K562 (cell line): ENCODE measurements around the gene CALHM1. TPM values are rescaled to one million over a fixed set of nuclear protein-coding genes. Genes with fewer than 3 reads are reported as not detected.

Source experiments
- ATAC-seq: fragments of 200-7000 bp; cut with Tn5 transposase; 3 replicates; pipeline ENCODE4 v1.9.1; 2020; ENCODE audit warnings: moderate library complexity
- Bru-seq: library from RNA; stranded (reverse); fragments of 400-500 nt; gene quantifications from one replicate; lab custom pipeline; 2021; lab: Mats Ljungman, UMichigan
- BruChase-seq, 2 experiments: library from RNA; stranded (reverse); fragments of 400-500 nt; gene quantifications; one replicate each; lab custom pipeline; 2021; lab: Mats Ljungman, UMichigan
- BruUV-seq: library from RNA; stranded (reverse); fragments of 400-500 nt; replicated peaks from 2 replicates; lab custom pipeline; 2021; lab: Mats Ljungman, UMichigan
- CTCF ChIA-PET: fragments of 300-600 bp; formaldehyde crosslinking; extraction: SDS; loops from one replicate; lab custom pipeline; 2021; ENCODE audit warnings: low intra/inter-chr PET ratio; lab: Yijun Ruan, JAX
- POLR2A ChIA-PET: fragments of 300-600, 350-650 bp; sonication (Branson Sonifier 250); formaldehyde crosslinking; extraction: SDS; loops from one replicate; lab custom pipeline; 2021; ENCODE audit warnings: antibody characterized with exemption, inconsistent platforms; lab: Yijun Ruan, JAX
- DNase-seq, 4 experiments: peaks; one replicate each; pipeline versions ENCODE4 v3.0.0 to v3.0.0-alpha.2; 2011 to 2018; ENCODE audit warnings: low spot score in 3 of 4, mixed read lengths in 3 of 4; ENCODE audit errors: extremely low read depth in 1 of 4
- FAIRE-seq: peaks from 2 replicates; lab custom pipeline; 2011; peaks lifted over from hg19 to GRCh38; lab: Jason Lieb, UNC
- H2AFZ ChIP-seq: 2 replicates; pipeline ENCODE4 v1.6.0; 2011; ENCODE audit warnings: low read depth, low read length, control low read depth, inconsistent platforms
- H3K27ac ChIP-seq: fragments of 200-600 bp; 3 replicates; pipeline ENCODE4 v1.8.0; 2011; ENCODE audit warnings: low read depth, mild to moderate bottlenecking, control low read depth, inconsistent platforms, low read length, moderate library complexity, mixed read lengths; ENCODE audit errors: extremely low read depth
- H3K27me3 ChIP-seq, 2 experiments: fragments of 300-600 bp in 1 of 2; 2 replicates in 1 of 2; 3 replicates in 1 of 2; pipeline versions ENCODE4 v1.6.0 to v1.8.0; 2011; ENCODE audit warnings: inconsistent platforms in 2 of 2, low read length in 2 of 2, mild to moderate bottlenecking in 1 of 2, mixed read lengths in 1 of 2, moderate library complexity in 1 of 2; ENCODE audit not compliant: control insufficient read depth in 2 of 2, insufficient read depth in 2 of 2
- H3K36me3 ChIP-seq: fragments of 300-600 bp; 3 replicates; pipeline ENCODE4 v1.8.0; 2011; ENCODE audit warnings: mild to moderate bottlenecking, low read length, inconsistent platforms; ENCODE audit not compliant: control insufficient read depth, insufficient read depth
- H3K4me1 ChIP-seq, 2 experiments: fragments of 200-600 bp in 1 of 2; replicated peaks in 1 of 2; 2 replicates in 1 of 2; 3 replicates in 1 of 2; pipeline versions ENCODE4 v1.5.1 to v1.8.0; 2011; ENCODE audit warnings: inconsistent platforms in 2 of 2, low read length in 2 of 2, mild to moderate bottlenecking in 1 of 2, mixed read lengths in 1 of 2, moderate library complexity in 1 of 2; ENCODE audit not compliant: control insufficient read depth in 2 of 2, insufficient read depth in 2 of 2
- H3K4me2 ChIP-seq: 2 replicates; pipeline ENCODE4 v1.6.1; 2011; ENCODE audit warnings: low read length, control low read depth, inconsistent platforms, mixed read lengths; ENCODE audit not compliant: insufficient read depth
- H3K4me3 ChIP-seq: fragments of 200-600 bp; sonication (generic), shearing (Covaris generic); 2 replicates; pipeline ENCODE4 v1.5.1; 2016; ENCODE audit warnings: control low read depth, inconsistent platforms
- H3K79me2 ChIP-seq: fragments of 200-600 bp; 3 replicates; pipeline ENCODE4 v1.8.0; 2011; ENCODE audit warnings: low read length, inconsistent platforms; ENCODE audit not compliant: control insufficient read depth, insufficient read depth
- H3K9ac ChIP-seq, 2 experiments: 2 replicates each; pipeline versions ENCODE4 v1.6.0 to v1.6.1; 2011; ENCODE audit warnings: low read depth in 2 of 2, low read length in 2 of 2, control low read depth in 1 of 2, inconsistent platforms in 1 of 2, mild to moderate bottlenecking in 1 of 2, mixed read lengths in 1 of 2; ENCODE audit not compliant: insufficient read depth in 1 of 2
- H3K9me1 ChIP-seq: one replicate; pipeline ENCODE4 v1.6.0; 2011; ENCODE audit warnings: inconsistent platforms, mild to moderate bottlenecking, low read length, moderate library complexity; ENCODE audit not compliant: control insufficient read depth, insufficient read depth
- H3K9me3 ChIP-seq: replicated peaks from 2 replicates; pipeline ENCODE4 v1.5.1; 2011; ENCODE audit warnings: low read depth, low read length, inconsistent platforms; ENCODE audit not compliant: control insufficient read depth, insufficient read depth
- H4K20me1 ChIP-seq: replicated peaks from 2 replicates; pipeline ENCODE4 v1.6.1; 2011; ENCODE audit warnings: low read length, inconsistent platforms, mixed read lengths; ENCODE audit not compliant: control insufficient read depth, insufficient read depth
- HNRNPUL1 ChIP-seq: fragments of 200-400 bp; formaldehyde crosslinking; IDR thresholded peaks from 2 replicates; pipeline ENCODE4 v1.6.1; 2017; ENCODE audit warnings: low read length
- NR2C1 ChIP-seq, 2 experiments: fragments of 450-650 bp; IDR thresholded peaks; 2 replicates each; pipeline ENCODE4 v1.6.1; 2017; ENCODE audit warnings: mild to moderate bottlenecking in 2 of 2, antibody characterized with exemption in 1 of 2, inconsistent platforms in 1 of 2, missing compliant biosample characterization in 1 of 2, missing genetic modification characterization in 1 of 2
- ZNF384 ChIP-seq: IDR thresholded peaks from 2 replicates; pipeline ENCODE4 v1.6.1; 2012; ENCODE audit warnings: low read depth, low read length, improper control_type of control experiment
- WGBS: fragments of 100-300 bp; shearing (Covaris generic); methylation state at CpG from one replicate; pipeline ENCODE4 v1.1.6; 2016; ENCODE audit warnings: low coverage, mixed read lengths; ENCODE audit not compliant: insufficient coverage; ENCODE audit errors: missing lambda C conversion rate; 5-methylcytosine and 5-hydroxymethylcytosine counted together
- in situ Hi-C: fragments of 300-500 bp; cut with MboI; formaldehyde crosslinking; loops from 4 replicates; pipeline ENCODE4 v1.15.0; 2018; ENCODE audit warnings: inconsistent platforms, mixed read lengths
- intact Hi-C: fragments of 100-400 bp; cut with micrococcal nuclease; formaldehyde crosslinking; loops from 2 replicates; pipeline ENCODE4 v1.14.2; 2022
- long read RNA-seq, 3 experiments: library from polyadenylated mRNA in 2 of 3; library from RNA in 1 of 3; unstranded in 2 of 3; stranded (forward) in 1 of 3; transcript quantifications; one replicate each; pipeline ENCODE4 v2.0.0, GENCODE V29; 2019 to 2022
- polyA minus RNA-seq, 3 experiments: library from RNA; depleted of rRNA, polyadenylated mRNA; stranded (reverse); fragments of >200 nt; gene quantifications; 2 replicates each; pipeline ENCODE4 v1.2.3, GENCODE V29; 2011
- polyA plus RNA-seq, 8 experiments: library from polyadenylated mRNA; depleted of rRNA in 4 of 8; stranded (reverse) in 5 of 8; unstranded in 3 of 8; fragments of >200 nt; fragmentation: Nextera tagmentation in 2 of 8; fragmentation: Illumina TruSeq in 1 of 8; extraction: Ambion mirVana in 2 of 8; extraction: Trizol in 1 of 8; gene quantifications; 2 replicates each; pipeline versions ENCODE4 v1.2.1 to v1.2.3, GENCODE V29; 2011 to 2014; ENCODE audit warnings: inconsistent platforms in 1 of 8, missing spikeins in 1 of 8
- total RNA-seq, 7 experiments: library from RNA; depleted of rRNA in 6 of 7; stranded (reverse); fragments of >200 nt in 6 of 7; fragmentation: Illumina TruSeq in 2 of 7; extraction: Trizol in 2 of 7; gene quantifications; 2 replicates each; pipeline versions ENCODE4 v1.2.1 to v1.2.3, GENCODE V29; 2011 to 2021; ENCODE audit warnings: low replicate concordance in 1 of 7

CALHM1 gene, protein sequence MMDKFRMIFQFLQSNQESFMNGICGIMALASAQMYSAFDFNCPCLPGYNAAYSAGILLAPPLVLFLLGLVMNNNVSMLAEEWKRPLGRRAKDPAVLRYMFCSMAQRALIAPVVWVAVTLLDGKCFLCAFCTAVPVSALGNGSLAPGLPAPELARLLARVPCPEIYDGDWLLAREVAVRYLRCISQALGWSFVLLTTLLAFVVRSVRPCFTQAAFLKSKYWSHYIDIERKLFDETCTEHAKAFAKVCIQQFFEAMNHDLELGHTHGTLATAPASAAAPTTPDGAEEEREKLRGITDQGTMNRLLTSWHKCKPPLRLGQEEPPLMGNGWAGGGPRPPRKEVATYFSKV
- total RNA-seq (2011; cell fraction: chromatin; rRNA removed; ENCODE audit: low replicate concordance), result not detected in 2 replicates
- not detected in 2 replicates for total RNA-seq (2011; cell fraction: nucleolus; rRNA removed)
- total RNA-seq (2011; cell fraction: nucleoplasm; rRNA removed), result not detected in 2 replicates
- total RNA-seq (2014; rRNA removed), result not detected in 2 replicates
- not detected in 2 replicates for total RNA-seq (2014; rRNA removed; fragmentation: Illumina TruSeq; extraction: Trizol)
- not detected in 2 replicates for total RNA-seq (2015; rRNA removed; fragmentation: Illumina TruSeq; extraction: Trizol)
- not detected in 2 replicates for total RNA-seq (2021)
- not detected in 2 replicates for polyA plus RNA-seq (2011; rRNA removed)
- not detected in 2 replicates for polyA plus RNA-seq (2011; cell fraction: cytosol; rRNA removed)
- not detected in 2 replicates for polyA plus RNA-seq (2011; cell fraction: nucleus; rRNA removed)
- not detected in 2 replicates for polyA plus RNA-seq (2012)
- polyA plus RNA-seq (2014; fragmentation: Illumina TruSeq; extraction: Trizol), result not detected in 2 replicates
- polyA plus RNA-seq (2014; fragmentation: Nextera tagmentation; extraction: Ambion mirVana), result under 1 TPM in 1 of 2 experiments, not detected in 1; 0.03 TPM
- polyA plus RNA-seq (2014; rRNA removed), result not detected in 2 replicates
- not detected in 2 replicates for polyA minus RNA-seq (2011; rRNA and poly(A)+ RNA removed)
- not detected in 2 replicates for polyA minus RNA-seq (2011; cell fraction: cytosol; rRNA and poly(A)+ RNA removed)
- not detected in 2 replicates for polyA minus RNA-seq (2011; cell fraction: nucleus; rRNA and poly(A)+ RNA removed)
- Bru-seq, nascent RNA, result not detected
- not detected for BruChase-seq, experiment 1, labeled RNA remaining after a 2-hour chase
- BruChase-seq, experiment 2, labeled RNA remaining after a 6-hour chase, result not detected
- long read RNA-seq, experiment 1, result 0 reads
- long read RNA-seq, experiment 2, result 0 reads
- long read RNA-seq, experiment 3, result 0 reads

DNA sequence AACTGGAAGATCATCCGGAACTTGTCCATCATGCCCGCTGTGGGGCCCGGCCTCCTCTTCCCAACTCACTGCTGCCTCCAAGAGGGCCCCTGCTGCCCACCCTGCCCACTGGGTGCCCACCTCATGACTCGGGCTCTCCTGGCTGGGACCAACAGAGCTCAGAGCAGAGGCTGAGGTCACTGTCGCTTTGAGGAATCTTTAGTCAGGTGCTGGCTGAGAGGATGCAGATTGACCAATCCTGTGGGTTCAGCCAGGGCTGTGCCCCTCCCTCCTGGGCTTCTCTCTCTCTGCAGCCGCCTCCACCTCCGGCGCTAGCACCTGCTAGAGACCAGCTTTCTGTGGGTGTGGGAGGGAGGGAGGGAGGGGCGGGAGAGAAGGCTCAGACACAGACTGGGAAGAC is at the start of gene CALHM1:
CALHM1 (minus strand) TSS at position 181 of the 400 bp plus-strand sequence; CDS start at position 32, 149 bp downstream.
- H3K36me3 ChIP-seq, result no peaks in the 10 kb centered on the region
- ATAC-seq (peak; percentile 65), FAIRE-seq (no peak), DNase-seq (peak; percentile 27 to 51 (median 46))
- BruUV-seq, result no TSS peak
- no peaks in the 10 kb centered on the region for H3K9me3 ChIP-seq
- CTCF ChIA-PET, result no interaction called here
- no peaks in the 10 kb centered on the region; the same call in 1 of the 2 replicates for H4K20me1 ChIP-seq
- H3K4me3 ChIP-seq, result no peak within 1 kb of the TSS
- peaks cover 0 to 6% of the 10 kb centered on the region in 2 experiments; a peak in 2 of 5 replicates for H3K4me1 ChIP-seq
- in situ Hi-C loops (no loop called here), intact Hi-C loops (no loop called here)
- no peak within 1 kb of the TSS for H3K4me2 ChIP-seq
- H2AFZ ChIP-seq, result no peak within 1 kb of the TSS
- no peaks in the 10 kb centered on the region for H3K9me1 ChIP-seq
- POLR2A ChIA-PET, result no interaction called here
- TF ChIP-seq ZNF384 (no peak), HNRNPUL1 (no peak), NR2C1 (IDR thresholded peaks at IDR 0.05) (no peak), NR2C1 (tag; IDR thresholded peaks at IDR 0.05) (no peak)
- no peaks in the 10 kb centered on the region; a peak in 2 of 5 replicates for H3K27me3 ChIP-seq
- H3K79me2 ChIP-seq, result no peaks in the 10 kb centered on the region
- H3K27ac ChIP-seq, result no peak within 1 kb of the TSS
- no CpG with 5 or more reads among the region's 9 CpGs for WGBS
- no peak within 1 kb of the TSS for H3K9ac ChIP-seq
